ENCODE results near the gene RPGRIP1L.

DNA sequence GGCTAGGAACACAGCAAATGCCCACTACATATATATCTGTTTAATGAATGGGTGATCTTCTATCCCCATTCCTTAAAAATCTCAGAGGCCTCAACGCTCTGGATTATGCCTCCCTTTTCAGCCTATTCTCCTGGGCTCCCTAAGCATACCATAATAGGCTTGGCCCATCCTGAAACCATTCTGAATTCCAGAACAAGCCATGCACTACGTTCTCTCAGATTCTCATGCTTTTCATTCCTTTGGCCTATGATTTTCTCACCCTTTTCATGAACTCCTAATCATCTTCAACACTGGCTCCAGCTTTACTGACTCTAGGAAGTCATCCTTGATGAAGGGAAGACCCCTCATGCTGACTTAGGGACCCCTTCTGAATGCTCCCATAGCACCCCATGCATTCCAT is 71.1 kb downstream of the RPGRIP1L start:
- TF ChIP-seq POLR2A (IDR thresholded peaks at IDR 0.05) = no peak
- TF ChIP-seq, protein P1, sequence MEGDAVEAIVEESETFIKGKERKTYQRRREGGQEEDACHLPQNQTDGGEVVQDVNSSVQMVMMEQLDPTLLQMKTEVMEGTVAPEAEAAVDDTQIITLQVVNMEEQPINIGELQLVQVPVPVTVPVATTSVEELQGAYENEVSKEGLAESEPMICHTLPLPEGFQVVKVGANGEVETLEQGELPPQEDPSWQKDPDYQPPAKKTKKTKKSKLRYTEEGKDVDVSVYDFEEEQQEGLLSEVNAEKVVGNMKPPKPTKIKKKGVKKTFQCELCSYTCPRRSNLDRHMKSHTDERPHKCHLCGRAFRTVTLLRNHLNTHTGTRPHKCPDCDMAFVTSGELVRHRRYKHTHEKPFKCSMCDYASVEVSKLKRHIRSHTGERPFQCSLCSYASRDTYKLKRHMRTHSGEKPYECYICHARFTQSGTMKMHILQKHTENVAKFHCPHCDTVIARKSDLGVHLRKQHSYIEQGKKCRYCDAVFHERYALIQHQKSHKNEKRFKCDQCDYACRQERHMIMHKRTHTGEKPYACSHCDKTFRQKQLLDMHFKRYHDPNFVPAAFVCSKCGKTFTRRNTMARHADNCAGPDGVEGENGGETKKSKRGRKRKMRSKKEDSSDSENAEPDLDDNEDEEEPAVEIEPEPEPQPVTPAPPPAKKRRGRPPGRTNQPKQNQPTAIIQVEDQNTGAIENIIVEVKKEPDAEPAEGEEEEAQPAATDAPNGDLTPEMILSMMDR (IDR thresholded peaks at IDR 0.05) = no peak

All from lower leg skin (tissue), 3 donors.